Mesothelial cell of epicardium (in vitro differentiated cells): Measurements from ENCODE around the gene SLC26A1. TPM values are rescaled to one million over a fixed set of nuclear protein-coding genes. Genes with fewer than 3 reads are reported as not detected.
A peak's percentile ranks its signal among the peaks of the same experiment; 100 is the strongest.
"Not testable (repeated sequence)": the region's sequence is repeated elsewhere in the genome, so short reads cannot be mapped to it uniquely, and the experiment has no call there.

Experiments
- DNase-seq, 2 experiments: peaks; one replicate each; pipeline ENCODE4 v3.0.0; 2021; ENCODE audit warnings: low spot score in 2 of 2; ENCODE audit not compliant: unreplicated experiment in 2 of 2
- H3K27ac Mint-ChIP-seq: 2 replicates; pipeline ENCODE4 v1.8.0; 2021; ENCODE audit warnings: mixed read lengths
- H3K27me3 Mint-ChIP-seq: 2 replicates; pipeline ENCODE4 v1.8.0; 2021; ENCODE audit warnings: low read depth, mixed read lengths
- H3K36me3 Mint-ChIP-seq: 2 replicates; pipeline ENCODE4 v1.8.0; 2021; ENCODE audit warnings: mixed read lengths
- H3K4me1 Mint-ChIP-seq: 2 replicates; pipeline ENCODE4 v1.8.0; 2021; ENCODE audit warnings: mixed read lengths
- H3K4me3 Mint-ChIP-seq: 2 replicates; pipeline ENCODE4 v1.8.0; 2021; ENCODE audit warnings: mild to moderate bottlenecking, moderate library complexity, mixed read lengths
- H3K9me3 Mint-ChIP-seq: 2 replicates; pipeline ENCODE4 v1.8.0; 2021; ENCODE audit warnings: mixed read lengths
- total RNA-seq: library from RNA; stranded (reverse); gene quantifications from 3 replicates; pipeline ENCODE4 v1.2.1, GENCODE V29; 2021
- TF ChIP-seq, protein P1 (sequence below): fragments of 200-600 bp; sonication (generic); IDR thresholded peaks from one replicate; pipeline ENCODE4 v1.5.0; 2021; ENCODE audit warnings: antibody characterized with exemption; ENCODE audit not compliant: unreplicated experiment

Gene SLC26A1
- total RNA-seq, 1 donor from 2014 or later: 0.63 TPM

DNA sequence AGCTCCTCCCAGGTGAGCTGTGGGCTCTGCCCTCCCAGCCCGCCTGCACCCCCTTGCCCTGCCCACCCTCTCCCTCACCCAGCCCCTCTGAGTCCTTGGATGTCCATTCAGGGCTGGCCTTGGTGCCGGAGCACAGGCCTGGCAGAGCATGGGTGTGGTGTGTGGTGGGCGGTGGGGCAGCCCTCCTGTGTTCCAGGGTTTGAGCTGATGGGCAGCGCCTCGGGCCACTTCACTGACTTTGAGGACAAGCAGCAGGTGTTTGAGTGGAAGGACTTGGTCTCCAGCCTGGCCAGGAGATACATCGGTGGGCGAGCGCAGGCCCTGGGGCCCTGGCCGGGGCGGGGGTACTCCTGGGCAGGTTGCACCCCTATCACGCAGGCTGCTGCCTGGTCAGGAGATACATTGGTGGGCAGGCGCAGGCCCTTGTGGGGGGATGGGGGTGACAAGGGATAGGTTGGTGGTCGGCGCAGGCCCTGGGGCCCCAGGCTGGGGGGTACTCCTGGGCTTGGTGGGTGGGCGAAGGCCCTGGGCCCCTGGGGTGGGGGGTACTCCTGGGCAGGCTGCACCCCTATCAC is 7.6 kb upstream of the SLC26A1 start:
- Mint-ChIP-seq H3K4me3 (no peak overlapping the region), H3K27ac (no peak overlapping the region), H3K4me1 (peaks cover 2% of the 10 kb centered on the region), H3K36me3 (no peaks in the 10 kb centered on the region), H3K9me3 (no peaks in the 10 kb centered on the region), H3K27me3 (peaks cover 80% of the 10 kb centered on the region)
- TF ChIP-seq, protein P1, sequence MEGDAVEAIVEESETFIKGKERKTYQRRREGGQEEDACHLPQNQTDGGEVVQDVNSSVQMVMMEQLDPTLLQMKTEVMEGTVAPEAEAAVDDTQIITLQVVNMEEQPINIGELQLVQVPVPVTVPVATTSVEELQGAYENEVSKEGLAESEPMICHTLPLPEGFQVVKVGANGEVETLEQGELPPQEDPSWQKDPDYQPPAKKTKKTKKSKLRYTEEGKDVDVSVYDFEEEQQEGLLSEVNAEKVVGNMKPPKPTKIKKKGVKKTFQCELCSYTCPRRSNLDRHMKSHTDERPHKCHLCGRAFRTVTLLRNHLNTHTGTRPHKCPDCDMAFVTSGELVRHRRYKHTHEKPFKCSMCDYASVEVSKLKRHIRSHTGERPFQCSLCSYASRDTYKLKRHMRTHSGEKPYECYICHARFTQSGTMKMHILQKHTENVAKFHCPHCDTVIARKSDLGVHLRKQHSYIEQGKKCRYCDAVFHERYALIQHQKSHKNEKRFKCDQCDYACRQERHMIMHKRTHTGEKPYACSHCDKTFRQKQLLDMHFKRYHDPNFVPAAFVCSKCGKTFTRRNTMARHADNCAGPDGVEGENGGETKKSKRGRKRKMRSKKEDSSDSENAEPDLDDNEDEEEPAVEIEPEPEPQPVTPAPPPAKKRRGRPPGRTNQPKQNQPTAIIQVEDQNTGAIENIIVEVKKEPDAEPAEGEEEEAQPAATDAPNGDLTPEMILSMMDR: no peak
- DNase-seq: no peak

DNA sequence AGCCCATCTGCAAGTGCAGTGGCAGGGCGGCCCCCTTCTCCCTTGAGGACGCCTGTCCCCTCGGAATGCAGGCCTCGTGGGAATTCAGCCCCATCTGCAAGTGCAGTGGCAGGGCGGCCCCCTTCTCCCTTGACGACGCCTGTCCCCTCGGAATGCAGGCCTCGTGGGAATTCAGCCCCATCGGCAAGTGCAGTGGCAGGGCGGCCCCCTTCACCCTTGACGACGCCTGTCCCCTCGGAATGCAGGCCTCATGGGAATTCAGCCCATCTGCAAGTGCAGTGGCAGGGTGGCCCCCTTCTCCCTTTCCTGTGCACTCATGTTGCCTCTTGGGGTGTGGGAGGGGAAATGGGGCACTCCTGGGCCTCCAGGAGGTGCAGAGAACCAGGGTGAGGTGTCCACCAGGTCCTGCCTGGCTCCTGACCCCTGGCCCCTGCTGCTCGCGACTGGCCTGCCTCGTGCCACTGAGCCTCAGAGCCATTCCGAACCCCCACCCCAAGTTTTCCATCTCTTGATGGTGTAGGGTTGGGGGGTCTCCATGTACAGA is 6.8 kb upstream of the SLC26A1 start:
- no peak overlapping the region for H3K27ac Mint-ChIP-seq
- TF ChIP-seq, protein P1: no peak
- H3K27me3 Mint-ChIP-seq: peaks cover 78% of the 10 kb centered on the region
- no peak overlapping the region for H3K4me3 Mint-ChIP-seq
- peaks cover 2% of the 10 kb centered on the region for H3K4me1 Mint-ChIP-seq
- no peaks in the 10 kb centered on the region for H3K9me3 Mint-ChIP-seq
- no peak for DNase-seq
- no peaks in the 10 kb centered on the region for H3K36me3 Mint-ChIP-seq

DNA sequence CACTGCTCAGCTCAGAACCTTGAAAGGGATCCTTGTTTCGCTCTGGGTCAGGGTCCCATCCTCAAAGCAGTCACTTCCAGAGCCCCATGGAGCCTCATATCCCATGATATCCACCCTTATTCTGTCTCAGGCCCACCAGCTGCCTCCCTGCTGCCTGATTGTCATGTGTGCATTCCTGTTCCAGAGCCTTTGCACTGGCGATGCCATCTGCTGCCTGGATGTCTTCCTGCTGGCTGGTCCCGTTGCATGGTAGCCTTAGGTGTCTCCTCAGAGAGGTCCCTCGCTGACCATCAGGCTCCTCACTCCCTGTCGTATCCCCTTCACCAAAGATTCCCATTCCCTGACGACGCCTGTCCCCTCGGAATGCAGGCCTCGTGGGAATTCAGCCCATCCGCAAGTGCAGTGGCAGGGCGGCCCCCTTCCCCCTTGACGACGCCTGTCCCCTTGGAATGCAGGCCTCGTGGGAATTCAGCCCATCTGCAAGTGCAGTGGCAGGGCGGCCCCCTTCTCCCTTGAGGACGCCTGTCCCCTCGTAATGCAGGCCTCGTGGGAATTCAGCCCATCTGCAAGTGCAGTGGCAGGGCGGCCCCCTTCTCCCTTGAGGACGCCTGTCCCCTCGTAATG is 6.1 kb upstream of the SLC26A1 start:
- H3K4me3 Mint-ChIP-seq: not testable (repeated sequence)

DNA sequence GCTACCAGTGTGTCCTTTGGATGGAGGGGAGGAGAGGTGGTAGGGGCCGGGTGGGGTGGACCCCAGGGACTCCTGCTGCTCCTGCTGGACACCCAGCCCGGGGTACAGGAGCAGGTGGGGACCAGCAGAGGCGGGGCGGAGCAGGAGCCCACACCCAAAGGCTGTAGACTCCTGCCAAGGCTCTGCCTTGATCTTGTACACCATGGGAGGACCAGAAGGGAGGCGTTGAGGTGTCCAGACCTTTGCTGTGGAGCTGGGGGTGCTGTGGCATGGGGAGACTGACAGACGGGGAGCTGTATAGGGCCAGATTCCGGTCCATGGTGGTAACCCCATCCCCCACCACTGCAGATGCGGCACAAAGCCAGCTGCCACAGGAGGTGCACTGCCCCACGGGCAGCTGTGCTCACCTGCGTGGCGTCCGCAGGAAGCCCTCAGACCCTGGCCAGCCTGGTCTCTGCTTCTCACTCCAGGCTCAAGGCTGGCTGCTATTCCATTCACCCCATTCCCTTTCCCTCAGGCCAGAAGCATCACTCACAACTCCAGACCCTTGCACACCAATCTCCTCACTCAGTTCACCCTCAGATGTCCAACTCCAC is 5.0 kb upstream of the SLC26A1 start:
- Mint-ChIP-seq H3K4me3 (no peak overlapping the region), H3K27me3 (peaks cover 61% of the 10 kb centered on the region), H3K27ac (no peak overlapping the region), H3K4me1 (peaks cover 2% of the 10 kb centered on the region), H3K9me3 (no peaks in the 10 kb centered on the region), H3K36me3 (no peaks in the 10 kb centered on the region)
- TF ChIP-seq, protein P1: no peak
- no peak for DNase-seq

More for the DNA sequence above, 6.1 kb upstream of the SLC26A1 start:
- not testable (repeated sequence) for H3K36me3 Mint-ChIP-seq, H3K4me1 Mint-ChIP-seq, H3K9me3 Mint-ChIP-seq, H3K27ac Mint-ChIP-seq, DNase-seq
- peaks cover 72% of the 10 kb centered on the region for H3K27me3 Mint-ChIP-seq

GRCh38 chr4:997375-998071 is 4.3 kb upstream of the SLC26A1 start:
- Mint-ChIP-seq H3K4me1 (peaks cover 2% of the 10 kb centered on the region), H3K9me3 (no peaks in the 10 kb centered on the region), H3K36me3 (no peaks in the 10 kb centered on the region), H3K27ac (no peak overlapping the region), H3K4me3 (no peak overlapping the region), H3K27me3 (peaks cover 61% of the 10 kb centered on the region)
- no peak for DNase-seq
- TF ChIP-seq, protein P1: no peak

- TF ChIP-seq, protein P1: no peak
- Mint-ChIP-seq H3K4me1 (no peaks in the 10 kb centered on the region), H3K9me3 (no peaks in the 10 kb centered on the region), H3K4me3 (peak overlapping the region; percentile 17), H3K36me3 (no peaks in the 10 kb centered on the region), H3K27ac (no peak overlapping the region), H3K27me3 (peaks cover 58% of the 10 kb centered on the region)
- DNase-seq: no peak
Measured at GRCh38 chr4:996997-997374, 3.8 kb upstream of the SLC26A1 start.
